IMR-90 (cell line): Measurements from ENCODE around the gene KDM1B. TPM values are rescaled to one million over a fixed set of nuclear protein-coding genes. Genes with fewer than 3 reads are reported as not detected.

Experiments
- ATAC-seq: fragments of 200-7000 bp; cut with Tn5 transposase; 2 replicates; pipeline ENCODE4 v1.9.1; 2020; ENCODE audit warnings: low read depth, mild to moderate bottlenecking, moderate library complexity
- BruUV-seq: library from RNA; stranded (reverse); fragments of 400-500 nt; replicated peaks from 2 replicates; lab custom pipeline; 2021; lab: Mats Ljungman, UMichigan
- CTCF ChIA-PET: fragments of 300-600 bp; formaldehyde crosslinking; extraction: SDS; loops from one replicate; lab custom pipeline; 2021; ENCODE audit warnings: antibody characterized with exemption; lab: Yijun Ruan, JAX
- POLR2A ChIA-PET: fragments of 300-600 bp; sonication (Branson Sonifier 250); formaldehyde crosslinking; loops from one replicate; lab custom pipeline; 2022; ENCODE audit warnings: antibody characterized with exemption; ENCODE audit not compliant: unreplicated experiment; lab: Charles Lee
- DNase-seq: peaks from one replicate; pipeline ENCODE4 v3.0.0; 2013
- H2AFZ ChIP-seq: replicated peaks from 2 replicates; pipeline ENCODE3; 2013; ENCODE audit warnings: low read length, mild to moderate bottlenecking; ENCODE audit not compliant: poor library complexity
- H2AK5ac ChIP-seq: 2 replicates; pipeline ENCODE4 v1.6.1; 2013; ENCODE audit warnings: low read depth, low read length, inconsistent platforms
- H2AK9ac ChIP-seq: replicated peaks from 2 replicates; pipeline ENCODE3; 2013; ENCODE audit warnings: mild to moderate bottlenecking, low read depth, low read length, moderate library complexity; ENCODE audit not compliant: poor library complexity
- H2BK120ac ChIP-seq: 2 replicates; pipeline ENCODE4 v1.6.1; 2013; ENCODE audit warnings: low read depth, low read length, inconsistent platforms
- H2BK15ac ChIP-seq: 3 replicates; pipeline ENCODE4 v1.6.1; 2013; ENCODE audit warnings: low read depth, low read length, inconsistent platforms
- H2BK20ac ChIP-seq: 2 replicates; pipeline ENCODE4 v1.6.1; 2013; ENCODE audit warnings: low read depth, mild to moderate bottlenecking, inconsistent platforms, low read length, moderate library complexity
- H2BK5ac ChIP-seq: 2 replicates; pipeline ENCODE4 v1.6.1; 2013; ENCODE audit warnings: mild to moderate bottlenecking, low read depth, low read length, inconsistent platforms; ENCODE audit not compliant: poor library complexity, severe bottlenecking
- H3K14ac ChIP-seq: replicated peaks from 2 replicates; pipeline ENCODE4 v1.6.1; 2013; ENCODE audit warnings: low read depth, low read length, inconsistent platforms
- H3K18ac ChIP-seq: 2 replicates; pipeline ENCODE4 v1.6.1; 2013; ENCODE audit warnings: low read depth, low read length, control low read depth
- H3K23ac ChIP-seq: 2 replicates; pipeline ENCODE4 v1.6.1; 2013; ENCODE audit warnings: low read depth, low read length, inconsistent platforms
- H3K27ac ChIP-seq: 2 replicates; pipeline ENCODE4 v1.5.1; 2013; ENCODE audit warnings: mild to moderate bottlenecking, control low read depth, low read length; ENCODE audit not compliant: insufficient read depth
- H3K27me3 ChIP-seq: 2 replicates; pipeline ENCODE4 v1.6.1; 2013; ENCODE audit warnings: low read length; ENCODE audit not compliant: control insufficient read depth, insufficient read depth
- H3K36me3 ChIP-seq: 2 replicates; pipeline ENCODE4 v1.6.1; 2013; ENCODE audit warnings: low read length, mixed read lengths; ENCODE audit not compliant: control insufficient read depth, insufficient read depth
- H3K4ac ChIP-seq: 2 replicates; pipeline ENCODE4 v1.6.1; 2013; ENCODE audit warnings: low read depth, low read length, inconsistent platforms
- H3K4me1 ChIP-seq: 2 replicates; pipeline ENCODE4 v1.6.1; 2013; ENCODE audit warnings: low read length, mixed read lengths; ENCODE audit not compliant: control insufficient read depth, insufficient read depth
- H3K4me2 ChIP-seq: 2 replicates; pipeline ENCODE4 v1.6.1; 2013; ENCODE audit warnings: low read depth, mild to moderate bottlenecking, control low read depth, low read length, moderate library complexity
- H3K4me3 ChIP-seq: 2 replicates; pipeline ENCODE4 v1.5.1; 2013; ENCODE audit warnings: low read depth, mild to moderate bottlenecking, control low read depth, low read length, moderate library complexity; ENCODE audit not compliant: insufficient read depth
- H3K56ac ChIP-seq: 2 replicates; pipeline ENCODE4 v1.6.1; 2013; ENCODE audit warnings: low read length, inconsistent platforms; ENCODE audit not compliant: insufficient read depth; ENCODE audit errors: extremely low read depth
- H3K79me1 ChIP-seq, 2 experiments: 2 replicates each; pipeline ENCODE4 v1.6.1; 2013; ENCODE audit warnings: low read length in 2 of 2, inconsistent platforms in 1 of 2, low read depth in 1 of 2
- H3K9ac ChIP-seq: 2 replicates; pipeline ENCODE4 v1.6.1; 2013; ENCODE audit warnings: low read depth, low read length, control low read depth
- H3K9me1 ChIP-seq: 2 replicates; pipeline ENCODE4 v1.6.1; 2013; ENCODE audit warnings: low read length, inconsistent platforms; ENCODE audit not compliant: insufficient read depth
- H3K9me3 ChIP-seq: 2 replicates; pipeline ENCODE4 v1.6.1; 2013; ENCODE audit warnings: low read length; ENCODE audit not compliant: control insufficient read depth, insufficient read depth
- H4K20me1 ChIP-seq: 2 replicates; pipeline ENCODE4 v1.6.1; 2013; ENCODE audit warnings: low read length, inconsistent platforms; ENCODE audit not compliant: insufficient read depth
- H4K5ac ChIP-seq: 2 replicates; pipeline ENCODE4 v1.6.1; 2013; ENCODE audit warnings: mild to moderate bottlenecking, low read depth, low read length, control low read depth
- H4K8ac ChIP-seq, 2 experiments: 2 replicates each; pipeline ENCODE4 v1.6.1; 2013; ENCODE audit warnings: low read depth in 2 of 2, low read length in 2 of 2, control low read depth in 1 of 2, inconsistent platforms in 1 of 2
- H4K91ac ChIP-seq: 2 replicates; pipeline ENCODE4 v1.6.1; 2013; ENCODE audit warnings: low read depth, low read length, inconsistent platforms; ENCODE audit not compliant: insufficient read depth
- CEBPB ChIP-seq: IDR thresholded peaks from 2 replicates; pipeline ENCODE4 v1.6.1; 2012; ENCODE audit warnings: low read depth, low read length, improper control_type of control experiment
- CHD1 ChIP-seq: IDR thresholded peaks from 2 replicates; pipeline ENCODE4 v1.6.1; 2012; ENCODE audit warnings: low read depth, low read length, improper control_type of control experiment
- FOS ChIP-seq: fragments of 150-350 bp; IDR thresholded peaks from 2 replicates; pipeline ENCODE4 v1.6.1; 2016; ENCODE audit warnings: low read depth, low read length
- MAFK ChIP-seq: IDR thresholded peaks from 2 replicates; pipeline ENCODE4 v1.6.1; 2012; ENCODE audit warnings: low read depth, low read length, improper control_type of control experiment
- MAZ ChIP-seq: IDR thresholded peaks from 2 replicates; pipeline ENCODE4 v1.6.1; 2012; ENCODE audit warnings: low read depth, mild to moderate bottlenecking, low read length, improper control_type of control experiment, moderate library complexity, borderline replicate concordance
- MXI1 ChIP-seq: IDR thresholded peaks from 2 replicates; pipeline ENCODE4 v1.6.1; 2012; ENCODE audit warnings: low read depth, mild to moderate bottlenecking, low read length, moderate library complexity, borderline replicate concordance
- NFE2L2 ChIP-seq: fragments of 150-350 bp; IDR thresholded peaks from 2 replicates; pipeline ENCODE4 v1.6.1; 2016; ENCODE audit warnings: low read depth, mild to moderate bottlenecking, low read length
- POLR2A ChIP-seq: IDR thresholded peaks from 2 replicates; pipeline ENCODE4 v1.6.1; 2012; ENCODE audit warnings: mild to moderate bottlenecking, low read depth, low read length
- RAD21 ChIP-seq: IDR thresholded peaks from 2 replicates; pipeline ENCODE4 v1.6.1; 2012; ENCODE audit warnings: low read length, improper control_type of control experiment
- RCOR1 ChIP-seq: IDR thresholded peaks from 2 replicates; pipeline ENCODE4 v1.6.1; 2012; ENCODE audit warnings: mild to moderate bottlenecking, low read length, improper control_type of control experiment; ENCODE audit not compliant: insufficient replicate concordance
- RFX5 ChIP-seq: IDR thresholded peaks from 2 replicates; pipeline ENCODE4 v1.8.0; 2012; ENCODE audit warnings: low read depth, mild to moderate bottlenecking, low read length, moderate library complexity
- SMC3 ChIP-seq: fragments of 150-350 bp; IDR thresholded peaks from 2 replicates; pipeline ENCODE4 v1.6.1; 2016; ENCODE audit warnings: low read depth, mild to moderate bottlenecking, antibody characterized with exemption, low read length, moderate library complexity
- WGBS, 2 experiments: methylation state at CpG; one replicate each; pipeline versions ENCODE4 v1.1.5 to v1.1.7; 2013; ENCODE audit warnings: missing lambda C conversion rate in 2 of 2; ENCODE audit not compliant: insufficient read length in 1 of 2; ENCODE audit errors: extremely low coverage in 2 of 2; 5-methylcytosine and 5-hydroxymethylcytosine counted together
- dilution Hi-C: fragments of 300-500 bp; cut with HindIII; formaldehyde crosslinking; loops from one replicate; pipeline ENCODE4 v1.14.3; 2018; ENCODE audit warnings: low sequenced_read_pairs; ENCODE audit not compliant: unreplicated experiment
- in situ Hi-C: fragments of 300-500 bp; cut with MboI; formaldehyde crosslinking; loops from 3 replicates; pipeline ENCODE4 v1.14.3; 2019; ENCODE audit warnings: low sequenced_read_pairs, inconsistent platforms, mixed read lengths
- intact Hi-C: fragments of 100-400 bp; cut with micrococcal nuclease; formaldehyde crosslinking; loops from 2 replicates; pipeline ENCODE4 v1.10.0; 2022
- polyA plus RNA-seq, 3 experiments: library from polyadenylated mRNA; depleted of rRNA; stranded (reverse); fragments of >200 nt; gene quantifications; 2 replicates each; pipeline ENCODE4 v1.2.3, GENCODE V29; 2012; ENCODE audit warnings: low replicate concordance in 1 of 3
- total RNA-seq: library from RNA; depleted of rRNA; stranded (reverse); fragments of >200 nt; gene quantifications from 2 replicates; pipeline ENCODE4 v1.2.3, GENCODE V29; 2012
- TF ChIP-seq, protein P1 (sequence below): fragments of 150-350 bp; IDR thresholded peaks from 2 replicates; pipeline ENCODE4 v1.6.1; 2016; ENCODE audit warnings: low read depth, mild to moderate bottlenecking, low read length, moderate library complexity, borderline replicate concordance
- TF ChIP-seq, protein P2 (sequence below): conservative IDR thresholded peaks from 2 replicates; pipeline ENCODE4 v1.5.1; 2012; ENCODE audit warnings: mild to moderate bottlenecking, low read depth, low read length, improper control_type of control experiment
- TF ChIP-seq, protein P3 (sequence below): fragments of 150-350 bp; IDR thresholded peaks from 2 replicates; pipeline ENCODE4 v1.6.1; 2017; ENCODE audit warnings: mild to moderate bottlenecking, antibody characterized with exemption, low read length, low read depth

KDM1B gene
- total and polyA plus RNA-seq, 2 of the 4 experiments (the other 2 are of a cell fraction): 13.2 to 16.7 TPM

DNA sequence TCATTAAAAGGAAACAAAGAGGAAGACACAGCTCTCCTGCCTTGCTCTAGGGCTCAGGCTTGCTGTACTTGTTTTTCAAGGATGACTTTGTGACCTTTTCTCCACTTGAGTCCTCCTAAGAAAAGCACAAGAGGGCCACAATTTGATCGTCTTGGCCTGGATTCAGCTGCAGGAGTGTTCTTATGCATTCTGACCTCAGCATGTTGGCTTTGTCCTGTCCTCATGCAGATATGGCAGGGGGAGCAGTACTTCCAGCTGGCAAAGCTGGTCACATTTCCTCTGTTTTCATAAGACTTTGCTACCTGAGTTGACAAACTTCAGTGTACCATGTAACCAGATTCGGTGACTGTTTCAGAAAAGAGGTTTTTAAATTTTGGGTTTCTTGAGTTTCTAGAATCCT lies 30.8 kb downstream of the KDM1B start:
- Histone ChIP-seq H3K4me1 (no peaks in the 10 kb centered on the region), H3K56ac (no peak overlapping the region), H4K8ac (no peak overlapping the region), H3K14ac (no peak overlapping the region), H4K20me1 (no peaks in the 10 kb centered on the region), H3K36me3 (peaks cover 2% of the 10 kb centered on the region; the same call in 1 of the 2 replicates), H3K4me3 (no peak overlapping the region), H4K5ac (no peak overlapping the region), H3K9ac (no peak overlapping the region), H2AFZ (no peak overlapping the region), H3K27ac (no peak overlapping the region), H2BK120ac (no peak overlapping the region), H2AK5ac (no peak overlapping the region), H2BK20ac (no peak overlapping the region), H3K23ac (no peak overlapping the region; the same call in 1 of the 2 replicates), H3K9me1 (no peaks in the 10 kb centered on the region; the same call in 1 of the 2 replicates), H2BK5ac (no peak overlapping the region), H4K91ac (no peak overlapping the region), H3K27me3 (no peaks in the 10 kb centered on the region), H3K9me3 (no peaks in the 10 kb centered on the region), H3K18ac (no peak overlapping the region), H3K4me2 (no peak overlapping the region), H2BK15ac (no peak overlapping the region), H3K4ac (no peak overlapping the region), H3K79me1 (no peaks in the 10 kb centered on the region), H2AK9ac (no peak overlapping the region)
- in situ Hi-C loops: no loop called here
- TF ChIP-seq POLR2A (no peak), NFE2L2 (no peak), CEBPB (no peak), MXI1 (no peak), RAD21 (no peak), MAFK (no peak), MAZ (no peak), RFX5 (no peak), SMC3 (no peak), CHD1 (no peak), RCOR1 (no peak), FOS (no peak)
- TF ChIP-seq, protein P1, sequence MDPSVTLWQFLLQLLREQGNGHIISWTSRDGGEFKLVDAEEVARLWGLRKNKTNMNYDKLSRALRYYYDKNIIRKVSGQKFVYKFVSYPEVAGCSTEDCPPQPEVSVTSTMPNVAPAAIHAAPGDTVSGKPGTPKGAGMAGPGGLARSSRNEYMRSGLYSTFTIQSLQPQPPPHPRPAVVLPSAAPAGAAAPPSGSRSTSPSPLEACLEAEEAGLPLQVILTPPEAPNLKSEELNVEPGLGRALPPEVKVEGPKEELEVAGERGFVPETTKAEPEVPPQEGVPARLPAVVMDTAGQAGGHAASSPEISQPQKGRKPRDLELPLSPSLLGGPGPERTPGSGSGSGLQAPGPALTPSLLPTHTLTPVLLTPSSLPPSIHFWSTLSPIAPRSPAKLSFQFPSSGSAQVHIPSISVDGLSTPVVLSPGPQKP: no peak
- TF ChIP-seq, protein P2, sequence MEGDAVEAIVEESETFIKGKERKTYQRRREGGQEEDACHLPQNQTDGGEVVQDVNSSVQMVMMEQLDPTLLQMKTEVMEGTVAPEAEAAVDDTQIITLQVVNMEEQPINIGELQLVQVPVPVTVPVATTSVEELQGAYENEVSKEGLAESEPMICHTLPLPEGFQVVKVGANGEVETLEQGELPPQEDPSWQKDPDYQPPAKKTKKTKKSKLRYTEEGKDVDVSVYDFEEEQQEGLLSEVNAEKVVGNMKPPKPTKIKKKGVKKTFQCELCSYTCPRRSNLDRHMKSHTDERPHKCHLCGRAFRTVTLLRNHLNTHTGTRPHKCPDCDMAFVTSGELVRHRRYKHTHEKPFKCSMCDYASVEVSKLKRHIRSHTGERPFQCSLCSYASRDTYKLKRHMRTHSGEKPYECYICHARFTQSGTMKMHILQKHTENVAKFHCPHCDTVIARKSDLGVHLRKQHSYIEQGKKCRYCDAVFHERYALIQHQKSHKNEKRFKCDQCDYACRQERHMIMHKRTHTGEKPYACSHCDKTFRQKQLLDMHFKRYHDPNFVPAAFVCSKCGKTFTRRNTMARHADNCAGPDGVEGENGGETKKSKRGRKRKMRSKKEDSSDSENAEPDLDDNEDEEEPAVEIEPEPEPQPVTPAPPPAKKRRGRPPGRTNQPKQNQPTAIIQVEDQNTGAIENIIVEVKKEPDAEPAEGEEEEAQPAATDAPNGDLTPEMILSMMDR: no peak
- TF ChIP-seq, protein P3, sequence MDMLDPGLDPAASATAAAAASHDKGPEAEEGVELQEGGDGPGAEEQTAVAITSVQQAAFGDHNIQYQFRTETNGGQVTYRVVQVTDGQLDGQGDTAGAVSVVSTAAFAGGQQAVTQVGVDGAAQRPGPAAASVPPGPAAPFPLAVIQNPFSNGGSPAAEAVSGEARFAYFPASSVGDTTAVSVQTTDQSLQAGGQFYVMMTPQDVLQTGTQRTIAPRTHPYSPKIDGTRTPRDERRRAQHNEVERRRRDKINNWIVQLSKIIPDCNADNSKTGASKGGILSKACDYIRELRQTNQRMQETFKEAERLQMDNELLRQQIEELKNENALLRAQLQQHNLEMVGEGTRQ: no peak
- intact Hi-C loops: no loop called here
- no peak for ATAC-seq
- BruUV-seq: no TSS peak
- ChIA-PET POLR2A (no interaction called here), CTCF (no interaction called here)
- dilution Hi-C loops: no loop called here
- no peak for DNase-seq
- WGBS, 2 experiments: no CpG with 5 or more reads among the region's 2 CpGs
